Calu3 (cell line): ENCODE results near the gene IFITM1. TPM values are rescaled to one million over a fixed set of nuclear protein-coding genes. Genes with fewer than 3 reads are reported as not detected.

Experiments
- BruUV-seq: library from RNA; stranded (reverse); fragments of 400-500 nt; replicated peaks from 2 replicates; lab custom pipeline; 2021; lab: Mats Ljungman, UMichigan
- CTCF ChIA-PET: fragments of 300-600 bp; sonication (Branson Sonifier 250); formaldehyde crosslinking; loops from one replicate; lab custom pipeline; 2022; ENCODE audit warnings: antibody characterized with exemption; lab: Charles Lee
- DNase-seq: peaks from one replicate; pipeline ENCODE4 v3.0.0; 2022
- H3K27ac Mint-ChIP-seq: one replicate; pipeline ENCODE4 v1.8.0; 2022; ENCODE audit warnings: mixed read lengths; ENCODE audit not compliant: unreplicated experiment
- H3K27me3 Mint-ChIP-seq: one replicate; pipeline ENCODE4 v1.8.0; 2022; ENCODE audit warnings: mixed read lengths; ENCODE audit not compliant: unreplicated experiment
- H3K36me3 Mint-ChIP-seq: one replicate; pipeline ENCODE4 v1.8.0; 2022; ENCODE audit warnings: mild to moderate bottlenecking, moderate library complexity, mixed read lengths; ENCODE audit not compliant: insufficient read depth, unreplicated experiment
- H3K4me1 Mint-ChIP-seq: one replicate; pipeline ENCODE4 v1.8.0; 2022; ENCODE audit warnings: mild to moderate bottlenecking, low read depth, mixed read lengths; ENCODE audit not compliant: unreplicated experiment
- H3K4me3 Mint-ChIP-seq: one replicate; pipeline ENCODE4 v1.8.0; 2022; ENCODE audit warnings: mild to moderate bottlenecking, low read depth, moderate library complexity, mixed read lengths; ENCODE audit not compliant: unreplicated experiment
- H3K9me3 Mint-ChIP-seq: one replicate; pipeline ENCODE4 v1.8.0; 2022; ENCODE audit warnings: low read depth, mixed read lengths; ENCODE audit not compliant: unreplicated experiment
- intact Hi-C: fragments of 100-400 bp; cut with micrococcal nuclease; formaldehyde crosslinking; loops from one replicate; pipeline ENCODE4 v1.10.0; 2022; ENCODE audit not compliant: unreplicated experiment
- total RNA-seq: library from RNA; stranded (reverse); gene quantifications from 2 replicates; pipeline ENCODE4 v1.2.3, GENCODE V29; 2022
- TF ChIP-seq, protein P1 (sequence below): fragments of 200-600 bp; IDR thresholded peaks from one replicate; pipeline ENCODE4 v1.8.0; 2022; ENCODE audit warnings: antibody characterized with exemption; ENCODE audit not compliant: unreplicated experiment

Gene IFITM1
- total RNA-seq, 1 experiment from 2014 or later, result 45.6 TPM

DNA sequence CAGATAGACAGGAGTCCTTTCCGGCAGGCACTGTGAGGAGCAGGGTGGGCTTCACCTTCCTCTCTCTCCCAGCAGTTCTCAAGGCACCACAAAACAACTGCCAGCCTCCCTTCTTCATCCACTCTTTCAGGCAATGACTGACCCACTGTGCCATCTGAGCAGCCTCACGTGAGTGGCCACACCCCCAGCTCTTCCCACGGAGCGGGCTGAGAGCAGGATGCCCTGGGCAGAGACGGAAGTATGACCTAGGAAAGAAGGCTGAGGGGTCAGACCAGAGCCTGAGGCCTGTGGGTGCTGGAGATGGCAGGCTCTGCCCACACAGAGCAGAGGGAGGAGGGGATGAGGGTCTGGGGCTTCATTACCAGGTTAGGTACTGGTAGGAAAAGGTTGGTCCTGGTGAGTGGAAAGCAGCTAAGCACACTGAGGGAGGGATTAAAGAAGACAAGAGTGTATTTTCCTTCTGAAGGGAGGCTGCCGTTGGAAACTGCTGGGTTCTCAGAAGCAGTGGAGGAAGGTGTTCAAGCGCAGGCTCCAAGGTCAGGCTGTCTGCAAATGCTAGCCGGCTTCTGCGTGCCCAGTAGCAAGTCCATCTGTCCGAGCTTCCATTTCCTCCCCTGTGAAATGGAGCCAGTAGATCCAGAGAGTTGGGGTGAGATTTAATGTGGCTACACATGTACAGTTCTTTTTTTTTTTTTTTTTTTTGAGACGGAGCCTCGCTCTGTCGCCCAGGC is 31.0 kb upstream of the IFITM1 start:
- CTCF ChIA-PET, result no interaction called here
- no peaks in the 10 kb centered on the region for H3K36me3 Mint-ChIP-seq
- peaks cover 4% of the 10 kb centered on the region for H3K4me1 Mint-ChIP-seq
- no peak for DNase-seq
- peaks cover 90% of the 10 kb centered on the region for H3K27me3 Mint-ChIP-seq
- BruUV-seq, result no TSS peak
- H3K4me3 Mint-ChIP-seq, result no peak overlapping the region
- intact Hi-C loops, result no loop called here
- H3K27ac Mint-ChIP-seq, result no peak overlapping the region
- no peaks in the 10 kb centered on the region for H3K9me3 Mint-ChIP-seq
- TF ChIP-seq, protein P1, sequence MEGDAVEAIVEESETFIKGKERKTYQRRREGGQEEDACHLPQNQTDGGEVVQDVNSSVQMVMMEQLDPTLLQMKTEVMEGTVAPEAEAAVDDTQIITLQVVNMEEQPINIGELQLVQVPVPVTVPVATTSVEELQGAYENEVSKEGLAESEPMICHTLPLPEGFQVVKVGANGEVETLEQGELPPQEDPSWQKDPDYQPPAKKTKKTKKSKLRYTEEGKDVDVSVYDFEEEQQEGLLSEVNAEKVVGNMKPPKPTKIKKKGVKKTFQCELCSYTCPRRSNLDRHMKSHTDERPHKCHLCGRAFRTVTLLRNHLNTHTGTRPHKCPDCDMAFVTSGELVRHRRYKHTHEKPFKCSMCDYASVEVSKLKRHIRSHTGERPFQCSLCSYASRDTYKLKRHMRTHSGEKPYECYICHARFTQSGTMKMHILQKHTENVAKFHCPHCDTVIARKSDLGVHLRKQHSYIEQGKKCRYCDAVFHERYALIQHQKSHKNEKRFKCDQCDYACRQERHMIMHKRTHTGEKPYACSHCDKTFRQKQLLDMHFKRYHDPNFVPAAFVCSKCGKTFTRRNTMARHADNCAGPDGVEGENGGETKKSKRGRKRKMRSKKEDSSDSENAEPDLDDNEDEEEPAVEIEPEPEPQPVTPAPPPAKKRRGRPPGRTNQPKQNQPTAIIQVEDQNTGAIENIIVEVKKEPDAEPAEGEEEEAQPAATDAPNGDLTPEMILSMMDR, result no peak

GRCh38 chr11:283405-284104 is 30.3 kb upstream of the IFITM1 start:
- Mint-ChIP-seq H3K36me3 (peaks cover 5% of the 10 kb centered on the region), H3K27me3 (peaks cover 90% of the 10 kb centered on the region), H3K4me1 (peaks cover 9% of the 10 kb centered on the region), H3K9me3 (no peaks in the 10 kb centered on the region), H3K4me3 (no peak overlapping the region), H3K27ac (no peak overlapping the region)
- DNase-seq, result no peak
- CTCF ChIA-PET, result interaction anchor here (0.5 kb wide), 1 partner anchor 62 kb away, joined by 3 read pairs; no protein-coding TSS in a partner anchor
- BruUV-seq, result no TSS peak
- TF ChIP-seq, protein P1, result no peak
- intact Hi-C loops, result no loop called here

- CTCF ChIA-PET, result no interaction called here
- Mint-ChIP-seq H3K27me3 (peaks cover 83% of the 10 kb centered on the region), H3K36me3 (peaks cover 5% of the 10 kb centered on the region), H3K4me3 (no peak overlapping the region), H3K4me1 (peaks cover 9% of the 10 kb centered on the region), H3K9me3 (no peaks in the 10 kb centered on the region), H3K27ac (no peak overlapping the region)
- intact Hi-C loops, result no loop called here
- BruUV-seq, result no TSS peak
- TF ChIP-seq, protein P1, result no peak
- no peak for DNase-seq
Observed at GRCh38 chr11:284105-285020, 29.5 kb upstream of the IFITM1 start.
